Measurements from ENCODE around the gene RASSF5. TPM values are rescaled to one million over a fixed set of nuclear protein-coding genes. Genes with fewer than 3 reads are reported as not detected.

Gene RASSF5
- polyA plus RNA-seq, 4 donors: 5.0 to 6.4 (median 5.2) TPM

GRCh38 chr1:206560007-206560716 is 52.8 kb downstream of the RASSF5 start:
- peak in 1 of 4 donors; percentile 53 for DNase-seq (ENCODE audit: low read depth in 4 of 4, low spot score in 3 of 4)

GRCh38 chr1:206563367-206564207 is 56.3 kb downstream of the RASSF5 start:
- DNase-seq (ENCODE audit: low read depth in 4 of 4, low spot score in 3 of 4): no peak

GRCh38 chr1:206565995-206566394 is 58.7 kb downstream of the RASSF5 start:
- no peak for DNase-seq (ENCODE audit: low read depth in 4 of 4, low spot score in 3 of 4)

- DNase-seq (ENCODE audit: low read depth in 4 of 4, low spot score in 3 of 4): no peak
These were observed 59.7 kb downstream of the RASSF5 start for GRCh38 chr1:206566999-206567398.

GRCh38 chr1:206568256-206568655 is 60.9 kb downstream of the RASSF5 start:
- DNase-seq (ENCODE audit: low read depth in 4 of 4, low spot score in 3 of 4): no peak

- no peak for DNase-seq (ENCODE audit: low read depth in 4 of 4, low spot score in 3 of 4)
These were observed 61.5 kb downstream of the RASSF5 start for GRCh38 chr1:206568779-206569352.

- no peak for DNase-seq (ENCODE audit: low read depth in 4 of 4, low spot score in 3 of 4)
These were observed 62.2 kb downstream of the RASSF5 start for GRCh38 chr1:206569556-206569955.

- DNase-seq (ENCODE audit: low read depth in 4 of 4, low spot score in 3 of 4): no peak
These were observed 63.2 kb downstream of the RASSF5 start for GRCh38 chr1:206570529-206570928.

- DNase-seq (ENCODE audit: low read depth in 4 of 4, low spot score in 3 of 4): no peak
These were observed 65.5 kb downstream of the RASSF5 start for GRCh38 chr1:206572835-206573234.

- no peak for DNase-seq (ENCODE audit: low read depth in 4 of 4, low spot score in 3 of 4)
These were observed 66.0 kb downstream of the RASSF5 start for GRCh38 chr1:206573319-206573718.

- DNase-seq (ENCODE audit: low read depth in 4 of 4, low spot score in 3 of 4): no peak
These were observed 66.4 kb downstream of the RASSF5 start for GRCh38 chr1:206573762-206574161.

GRCh38 chr1:206575165-206575893 is 68.0 kb downstream of the RASSF5 start:
- peak in 1 of 4 donors; percentile 44 for DNase-seq (ENCODE audit: low read depth in 4 of 4, low spot score in 3 of 4)

- no peak for DNase-seq (ENCODE audit: low read depth in 4 of 4, low spot score in 3 of 4)
These were observed 68.8 kb downstream of the RASSF5 start for GRCh38 chr1:206575894-206576737.

GRCh38 chr1:206577626-206578025 is 70.3 kb downstream of the RASSF5 start:
- DNase-seq (ENCODE audit: low read depth in 4 of 4, low spot score in 3 of 4): no peak

- DNase-seq (ENCODE audit: low read depth in 4 of 4, low spot score in 3 of 4): no peak
These were observed 71.0 kb downstream of the RASSF5 start for GRCh38 chr1:206578068-206578977.

GRCh38 chr1:206578978-206579374 is 71.6 kb downstream of the RASSF5 start:
- no peak for DNase-seq (ENCODE audit: low read depth in 4 of 4, low spot score in 3 of 4)

GRCh38 chr1:206579747-206580437 is 72.6 kb downstream of the RASSF5 start:
- no peak for DNase-seq (ENCODE audit: low read depth in 4 of 4, low spot score in 3 of 4)

GRCh38 chr1:206580438-206581113 is 73.2 kb downstream of the RASSF5 start:
- no peak for DNase-seq (ENCODE audit: low read depth in 4 of 4, low spot score in 3 of 4)
